NCI-H2107 (cell line): ENCODE results near the gene SECISBP2.

Experiments used
- DNase-seq: peaks from one replicate; lab custom pipeline; 2025; lab: John Stamatoyannopoulos, UW

SECISBP2 gene

DNA sequence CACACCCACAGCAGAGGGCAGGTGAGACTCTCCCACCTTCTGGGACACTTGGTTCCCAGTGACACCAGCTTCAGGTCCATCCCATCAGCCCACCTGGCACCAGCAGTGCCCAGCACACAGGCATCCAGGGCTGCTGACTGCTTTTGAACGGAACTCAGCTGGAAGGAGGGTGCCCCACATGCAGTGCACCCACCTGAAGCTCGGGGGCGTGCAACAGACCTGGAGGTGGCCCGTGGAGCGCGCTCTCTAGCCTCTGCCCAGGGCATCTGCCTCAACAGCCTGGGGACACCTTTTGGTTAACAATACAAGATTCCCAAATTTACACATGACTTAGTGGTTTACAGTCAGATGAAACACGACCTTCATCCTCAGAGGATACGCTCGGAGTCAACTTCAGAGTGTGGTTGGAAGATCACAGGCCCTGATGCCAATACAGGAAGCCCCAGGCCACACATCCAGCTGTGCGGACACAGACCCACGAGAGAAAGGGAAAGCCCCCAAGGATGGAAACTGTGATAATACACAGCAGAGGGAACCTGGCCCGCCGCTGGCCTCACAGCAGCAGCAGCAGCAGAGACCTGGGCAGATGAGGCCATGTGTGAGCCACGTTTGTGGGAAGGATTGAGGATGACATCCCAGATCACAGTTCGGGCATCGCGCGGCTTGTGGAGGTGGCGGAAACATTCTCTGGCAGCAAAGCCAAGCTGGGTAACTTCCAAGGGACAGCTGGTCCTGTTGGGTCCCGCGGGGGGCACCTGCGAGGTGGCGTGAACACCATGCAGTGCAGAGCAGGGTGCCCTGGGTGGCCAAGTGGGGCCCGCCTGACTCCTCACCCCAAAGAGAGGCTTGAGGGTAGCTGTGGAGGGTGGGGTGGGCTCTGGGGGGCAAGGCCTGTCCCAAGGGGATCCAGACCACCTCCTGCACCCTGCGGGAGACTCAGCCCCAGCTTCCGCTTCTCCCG, 64.0 kb downstream of the SECISBP2 start:
- DNase-seq = no peak

GRCh38 chr9:89383030-89383720, 64.9 kb downstream of the SECISBP2 start:
- DNase-seq = no peak

DNA sequence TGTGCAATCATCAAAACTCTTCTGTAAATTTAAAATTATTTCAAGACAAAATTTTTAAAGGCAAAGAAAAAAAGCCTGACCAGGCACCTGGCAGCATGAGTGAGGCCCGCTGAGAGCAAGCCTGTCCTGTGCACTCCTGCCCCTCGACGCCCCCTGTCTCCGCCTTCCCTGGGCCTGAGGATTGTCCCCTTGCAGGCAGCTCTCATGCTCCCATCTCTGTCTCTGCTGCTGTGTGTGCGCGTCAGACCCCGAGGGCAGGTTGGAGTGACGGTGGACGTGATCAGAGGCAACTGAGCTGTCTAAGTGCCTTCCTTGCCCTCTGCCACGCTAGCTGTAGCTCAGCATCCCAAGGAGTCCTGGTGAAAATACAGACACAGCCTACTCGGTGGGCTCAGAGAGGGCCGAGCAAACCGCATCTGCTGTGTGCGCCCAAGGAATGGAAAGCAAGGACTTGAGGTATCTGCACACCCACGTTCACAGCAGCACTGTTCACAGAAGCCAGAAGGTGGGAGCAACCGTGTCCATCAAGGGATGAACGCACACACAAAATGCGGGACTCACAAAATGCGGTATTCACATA, 65.5 kb downstream of the SECISBP2 start:
- no peak for DNase-seq

- DNase-seq = no peak
These were observed 66.5 kb downstream of the SECISBP2 start for GRCh38 chr9:89384783-89385182.

DNA sequence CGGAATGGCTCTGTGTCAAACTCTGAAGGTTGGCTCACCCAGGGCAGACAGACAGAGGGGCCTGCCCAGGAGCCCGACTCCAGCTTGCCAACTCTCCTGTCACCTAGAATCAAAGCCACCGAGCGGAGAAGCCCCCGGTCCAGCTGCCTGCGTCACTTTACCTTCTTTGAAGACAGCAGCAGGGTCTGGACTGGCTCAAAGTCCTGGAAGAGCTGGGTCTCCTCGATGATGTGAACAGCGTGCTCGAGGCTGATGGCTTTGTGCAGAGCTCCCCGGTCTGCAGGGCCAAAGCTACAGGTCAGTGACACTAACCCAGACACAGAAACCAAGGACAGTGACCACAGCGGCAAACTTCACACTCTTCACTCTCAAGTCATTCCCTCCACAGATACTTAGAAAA, 67.9 kb downstream of the SECISBP2 start:
- DNase-seq = no peak

DNA sequence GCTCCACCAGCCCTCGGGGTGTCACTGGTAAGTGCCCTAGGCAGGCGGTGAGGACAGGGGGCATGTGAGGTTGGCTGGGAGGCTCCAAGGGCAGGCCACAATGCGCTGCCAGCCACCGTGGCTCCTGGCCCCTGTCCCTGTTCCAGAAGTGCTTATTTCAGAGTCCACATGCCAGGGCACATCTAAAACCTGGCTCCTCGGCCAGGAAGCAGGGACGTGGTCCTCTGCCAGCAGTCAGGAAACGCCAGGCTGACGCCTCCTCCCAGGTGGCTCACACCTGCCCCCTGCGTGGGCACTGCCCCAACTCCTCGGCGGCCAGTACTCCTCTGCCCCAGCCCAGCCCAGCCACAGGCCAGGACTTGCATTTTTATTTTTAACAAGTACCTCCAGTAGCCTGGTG, 68.5 kb downstream of the SECISBP2 start:
- DNase-seq = no peak

DNA sequence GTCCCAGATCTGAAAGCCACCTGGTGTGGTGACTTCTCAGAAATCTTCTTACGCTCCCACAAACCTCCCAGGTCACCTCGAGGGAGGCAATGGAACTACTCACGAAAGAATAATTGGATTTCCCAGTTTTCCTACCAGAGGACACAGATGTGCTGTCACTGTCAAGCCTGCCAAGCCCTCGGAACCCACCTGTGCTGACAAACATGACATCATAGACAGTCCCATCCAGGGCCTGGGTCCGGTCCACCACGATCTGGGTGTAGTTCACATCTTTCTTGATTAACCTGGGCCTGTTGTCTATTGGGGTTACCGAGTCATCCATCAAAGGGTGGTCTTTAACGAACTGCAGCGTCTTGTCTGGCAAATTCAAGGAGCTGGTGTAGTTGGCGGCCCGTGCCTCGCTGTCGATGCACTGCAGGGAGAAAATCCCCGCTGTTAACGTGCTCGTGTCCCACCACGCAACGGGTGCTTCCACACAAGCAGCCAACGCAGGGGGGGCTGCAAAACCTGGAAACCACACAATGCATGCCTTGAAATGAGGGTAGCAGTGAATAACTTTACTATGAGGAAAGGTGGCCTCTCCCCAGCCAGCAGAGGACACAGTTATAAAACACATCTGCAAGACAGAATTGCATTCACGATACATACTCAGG, 69.0 kb downstream of the SECISBP2 start:
- no peak for DNase-seq

- no peak for DNase-seq
These were observed 70.0 kb downstream of the SECISBP2 start for GRCh38 chr9:89388084-89388867.

DNA sequence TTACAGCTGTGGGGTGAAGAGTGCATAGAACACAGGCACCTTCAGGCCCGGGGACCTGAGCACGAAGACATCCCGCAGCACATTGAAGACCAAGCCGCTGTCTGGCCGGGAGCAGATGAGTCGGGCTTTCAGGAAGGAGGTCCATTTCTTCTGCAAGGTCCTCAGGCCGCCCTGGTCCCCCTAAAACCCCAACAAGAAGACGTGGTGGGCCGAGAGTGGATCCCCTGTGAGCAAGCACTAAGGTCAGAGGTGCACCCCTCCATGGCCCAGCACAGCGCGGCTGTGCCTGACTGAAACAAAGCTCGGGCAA, 70.5 kb downstream of the SECISBP2 start:
- no peak for DNase-seq

DNA sequence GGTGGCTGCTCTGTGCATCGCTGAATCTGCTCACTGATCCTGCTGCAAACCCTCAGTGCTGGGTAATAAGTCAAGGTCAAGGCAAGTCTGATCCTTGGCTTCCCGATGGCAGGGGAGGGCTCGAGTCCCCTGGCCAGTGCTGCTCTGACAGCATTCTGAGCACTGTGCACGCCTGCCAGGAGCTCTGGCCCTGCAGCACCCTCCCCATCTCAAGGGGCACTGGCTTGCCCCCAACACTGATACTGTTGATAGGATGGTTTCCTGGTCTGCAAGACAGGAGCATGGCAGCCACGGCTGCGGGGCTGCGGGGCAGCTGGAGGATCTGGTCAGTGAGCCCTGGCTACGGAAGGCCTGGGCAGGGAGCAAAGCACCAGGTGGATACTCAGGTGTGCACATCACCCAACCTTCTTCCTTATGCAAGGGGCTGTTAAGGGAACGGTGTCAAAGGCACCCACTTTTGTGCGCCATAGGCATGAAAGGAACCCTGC, 71.8 kb downstream of the SECISBP2 start:
- no peak for DNase-seq

- DNase-seq = no peak
These were observed 72.3 kb downstream of the SECISBP2 start for GRCh38 chr9:89390578-89391116.

- DNase-seq = no peak
These were observed 73.3 kb downstream of the SECISBP2 start for GRCh38 chr9:89391585-89391984.

GRCh38 chr9:89394412-89394811, 76.1 kb downstream of the SECISBP2 start:
- no peak for DNase-seq

- no peak for DNase-seq
These were observed 77.8 kb downstream of the SECISBP2 start for GRCh38 chr9:89395931-89396710.

DNA sequence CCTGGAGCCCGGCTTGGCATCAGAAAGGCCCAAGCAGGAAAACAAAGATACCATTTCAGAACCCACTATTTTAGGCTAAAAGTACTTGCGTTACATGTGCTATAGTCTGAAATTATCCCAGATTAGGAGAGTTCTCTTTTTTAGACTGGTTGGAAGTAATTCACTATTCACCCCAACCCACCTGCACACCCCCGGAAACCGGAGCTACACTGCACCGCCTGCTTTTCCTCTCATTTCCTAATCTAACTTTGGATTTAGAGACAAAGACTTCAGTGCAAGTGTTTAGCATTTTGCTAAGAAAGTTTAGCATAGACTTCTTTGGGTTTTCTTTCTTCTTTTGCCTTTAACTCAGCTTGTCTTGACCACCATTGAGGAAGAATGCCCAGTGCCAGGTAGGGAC, 79.2 kb downstream of the SECISBP2 start:
- no peak for DNase-seq

- DNase-seq = no peak
These were observed 80.3 kb downstream of the SECISBP2 start for GRCh38 chr9:89398621-89399020.

DNA sequence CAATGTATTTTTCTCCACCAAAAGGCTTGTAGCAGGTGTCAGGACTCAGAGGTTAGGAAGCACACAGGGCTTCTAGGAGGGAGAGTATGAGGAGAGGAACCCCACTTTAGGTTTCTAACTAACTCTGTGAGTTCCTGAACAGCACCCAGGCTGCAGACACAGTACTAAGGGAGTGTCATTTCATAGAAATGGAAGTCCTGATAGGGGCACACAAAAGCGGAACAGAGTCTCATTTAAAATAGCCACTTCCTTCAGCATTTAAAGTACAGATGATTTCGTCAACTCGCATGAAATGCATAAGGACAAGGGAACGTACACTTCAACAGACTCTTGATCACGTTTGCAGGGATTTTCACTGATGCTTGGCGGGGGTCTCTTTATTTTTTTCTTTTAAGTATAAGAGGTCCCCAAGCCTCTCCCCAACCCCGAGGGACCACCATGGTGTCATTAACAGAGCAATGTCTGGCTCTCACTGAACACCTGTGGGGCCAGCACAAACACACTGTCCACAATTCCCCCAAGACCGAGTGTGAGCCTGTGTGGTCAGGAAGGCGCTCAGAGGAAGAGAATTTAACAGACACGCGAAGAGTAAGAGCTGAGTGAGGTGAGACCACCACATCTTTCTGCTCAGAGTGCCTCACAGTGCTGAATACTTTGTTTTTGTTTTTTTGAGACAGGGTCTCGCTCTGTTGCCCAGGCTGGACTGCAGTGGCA, 82.3 kb downstream of the SECISBP2 start:
- DNase-seq = no peak

DNA sequence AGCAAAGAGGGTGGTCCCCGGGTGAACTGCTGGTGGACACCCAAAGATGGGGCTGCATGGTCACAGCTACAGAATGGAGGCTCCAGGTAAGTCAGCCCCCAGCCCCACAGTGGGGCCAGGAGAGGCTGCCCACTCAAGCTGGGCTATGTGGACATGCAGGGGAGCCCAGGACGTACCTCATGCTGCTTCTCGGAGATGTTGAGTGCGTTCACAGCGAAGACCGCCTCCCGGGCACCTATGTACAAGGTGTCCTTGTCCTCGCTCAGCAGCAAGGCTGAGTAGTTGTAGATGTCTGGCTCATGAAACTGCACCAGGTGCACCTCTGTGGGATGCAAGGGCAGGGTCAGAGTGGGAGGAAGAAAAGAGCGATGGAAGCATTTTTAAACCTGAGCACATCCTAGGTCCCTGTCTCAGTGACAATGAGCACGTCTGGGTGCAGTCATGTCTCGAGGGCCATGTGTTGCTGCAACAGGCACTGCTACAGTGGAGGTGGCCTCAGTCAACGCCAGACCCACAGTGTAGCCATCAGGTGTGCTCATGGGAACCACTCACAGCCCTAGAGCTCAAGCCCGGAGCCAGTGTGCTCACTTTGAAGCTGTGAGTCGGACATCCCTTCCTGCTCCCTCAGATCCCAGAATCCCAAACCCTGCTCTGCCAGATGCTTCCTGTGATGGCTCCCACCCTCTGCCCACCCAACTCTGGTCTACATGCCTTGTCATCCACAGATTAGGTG, 84.6 kb downstream of the SECISBP2 start:
- DNase-seq = no peak

DNA sequence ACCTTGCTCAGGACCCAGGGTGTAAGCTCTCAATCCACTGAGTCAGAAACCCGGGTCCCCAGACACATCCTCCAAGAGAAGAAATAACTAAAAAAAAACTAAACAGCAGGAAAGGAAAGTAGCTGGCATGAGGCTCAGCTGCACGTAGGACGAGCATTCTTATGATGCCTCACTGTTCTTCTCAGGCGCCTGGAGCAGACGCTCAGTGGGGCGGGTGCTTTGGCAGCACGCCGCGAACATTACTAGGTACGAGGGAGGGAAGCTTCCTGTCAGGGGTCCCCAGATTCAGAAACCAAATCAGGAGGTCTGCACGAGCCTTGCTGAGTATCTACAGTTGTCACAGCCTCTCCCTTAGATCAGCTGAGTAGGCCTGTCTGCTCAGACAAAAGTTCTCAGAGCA, 85.8 kb downstream of the SECISBP2 start:
- DNase-seq = no peak
